Measurements from ENCODE around the gene PRR13. TPM values are rescaled to one million over a fixed set of nuclear protein-coding genes. Genes with fewer than 3 reads are reported as not detected.

The PRR13 gene
- total RNA-seq, 1 donor: 60.0 TPM

- TF ChIP-seq CTCF (IDR thresholded peaks at IDR 0.05; ENCODE audit: insufficient read depth, low read length): no peak
- no peak overlapping the region for H3K4me3 ChIP-seq (ENCODE audit: low read depth, low read length)
- no peak for DNase-seq (ENCODE audit: low read depth)
Measured at GRCh38 chr12:53466640-53467039, 25.1 kb downstream of the PRR13 start.

DNA sequence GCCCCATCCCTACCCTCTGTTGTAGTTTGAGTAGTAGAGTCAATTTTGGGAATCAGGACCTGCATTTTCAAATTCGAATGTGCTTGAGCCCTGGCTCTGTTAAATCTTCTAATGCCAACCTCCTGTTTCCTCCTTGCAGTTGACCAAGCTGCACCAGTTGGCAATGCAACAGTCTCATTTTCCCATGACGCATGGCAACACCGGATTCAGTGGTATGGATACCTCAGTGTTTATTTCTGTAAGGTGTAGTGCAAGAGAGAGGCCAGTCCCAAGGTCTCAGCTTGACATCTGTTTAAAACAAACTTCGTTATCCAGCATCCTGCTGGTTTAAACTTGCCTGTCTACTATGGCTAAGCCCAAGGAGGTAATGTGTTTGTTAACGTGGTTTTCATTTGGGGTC lies 25.5 kb downstream of the PRR13 start:
- no peak for DNase-seq (ENCODE audit: low read depth)
- TF ChIP-seq CTCF (IDR thresholded peaks at IDR 0.05; ENCODE audit: insufficient read depth, low read length): no peak
- H3K4me3 ChIP-seq (ENCODE audit: low read depth, low read length): no peak overlapping the region

GRCh38 chr12:53467880-53468279 lies 26.3 kb downstream of the PRR13 start:
- DNase-seq (ENCODE audit: low read depth): no peak
- no peak for TF ChIP-seq CTCF (IDR thresholded peaks at IDR 0.05; ENCODE audit: insufficient read depth, low read length)
- H3K4me3 ChIP-seq (ENCODE audit: low read depth, low read length): no peak overlapping the region

GRCh38 chr12:53468282-53468681 lies 26.7 kb downstream of the PRR13 start:
- DNase-seq (ENCODE audit: low read depth): no peak
- no peak for TF ChIP-seq CTCF (IDR thresholded peaks at IDR 0.05; ENCODE audit: insufficient read depth, low read length)
- no peak overlapping the region for H3K4me3 ChIP-seq (ENCODE audit: low read depth, low read length)

DNA sequence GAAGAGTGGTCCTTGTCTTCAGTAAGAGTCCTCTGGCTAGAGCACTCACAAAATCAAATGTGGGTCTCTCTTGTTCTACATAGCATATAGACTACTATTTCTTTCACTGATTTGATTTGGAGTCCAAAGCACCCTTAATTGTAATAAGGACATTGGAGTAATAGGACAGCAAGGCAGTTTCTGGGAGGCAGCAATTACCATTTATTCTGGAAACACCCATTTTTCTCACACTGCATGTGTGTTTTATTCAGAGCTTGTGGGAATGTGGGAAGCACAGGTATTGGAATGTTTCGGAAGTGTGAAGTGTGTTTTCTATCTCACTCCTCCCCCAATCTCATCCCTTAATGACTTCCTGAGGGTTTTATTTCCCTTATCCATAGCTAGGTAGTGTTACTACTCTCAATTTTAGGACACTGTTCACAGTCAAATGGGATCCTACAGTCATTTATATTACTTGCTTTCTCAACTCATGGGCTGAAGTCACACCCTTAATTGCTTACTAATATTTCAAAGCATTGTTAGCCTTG lies 30.6 kb downstream of the PRR13 start:
- no peak for DNase-seq (ENCODE audit: low read depth)
- H3K4me3 ChIP-seq (ENCODE audit: low read depth, low read length): no peak overlapping the region
- no peak for TF ChIP-seq CTCF (IDR thresholded peaks at IDR 0.05; ENCODE audit: insufficient read depth, low read length)

GRCh38 chr12:53474077-53474476 lies 32.5 kb downstream of the PRR13 start:
- DNase-seq (ENCODE audit: low read depth): no peak
- no peak overlapping the region for H3K4me3 ChIP-seq (ENCODE audit: low read depth, low read length)
- no peak for TF ChIP-seq CTCF (IDR thresholded peaks at IDR 0.05; ENCODE audit: insufficient read depth, low read length)

- TF ChIP-seq CTCF (IDR thresholded peaks at IDR 0.05; ENCODE audit: insufficient read depth, low read length): no peak
- no peak for DNase-seq (ENCODE audit: low read depth)
- H3K4me3 ChIP-seq (ENCODE audit: low read depth, low read length): no peak overlapping the region
Measured at GRCh38 chr12:53474819-53475218, 33.3 kb downstream of the PRR13 start.

Measured in fibroblast of the aortic adventitia (primary cell).